IPS-NIHi7 (cell line): ENCODE measurements around the gene VPS26C.

Experiments used
- DNase-seq: peaks from one replicate; pipeline ENCODE4 v3.0.0; 2012; ENCODE audit warnings: mixed read lengths; ENCODE audit errors: extremely low spot score

The VPS26C gene

GRCh38 chr21:37202221-37203110 is 64.7 kb downstream of the VPS26C start:
- no peak for DNase-seq

GRCh38 chr21:37200641-37201480 is 66.3 kb downstream of the VPS26C start:
- DNase-seq: no peak

- no peak for DNase-seq
Observed at GRCh38 chr21:37199057-37199924, 67.8 kb downstream of the VPS26C start.

GRCh38 chr21:37197746-37198145 is 69.4 kb downstream of the VPS26C start:
- no peak for DNase-seq

- no peak for DNase-seq
Observed at GRCh38 chr21:37196847-37197246, 70.3 kb downstream of the VPS26C start.

- DNase-seq: no peak
Observed at GRCh38 chr21:37195610-37196009, 71.5 kb downstream of the VPS26C start.

- no peak for DNase-seq
Observed at GRCh38 chr21:37195059-37195458, 72.1 kb downstream of the VPS26C start.

- DNase-seq: no peak
Observed at GRCh38 chr21:37193676-37194075, 73.5 kb downstream of the VPS26C start.

GRCh38 chr21:37193006-37193405 is 74.1 kb downstream of the VPS26C start:
- peak; percentile 85 for DNase-seq

- DNase-seq: no peak
Observed at GRCh38 chr21:37192019-37192418, 75.1 kb downstream of the VPS26C start.

GRCh38 chr21:37188825-37189224 is 78.3 kb downstream of the VPS26C start:
- no peak for DNase-seq

GRCh38 chr21:37186983-37187382 is 80.2 kb downstream of the VPS26C start:
- DNase-seq: no peak

- no peak for DNase-seq
Observed at GRCh38 chr21:37184784-37185593, 82.1 kb downstream of the VPS26C start.

- DNase-seq: no peak
Observed at GRCh38 chr21:37183749-37184148, 83.4 kb downstream of the VPS26C start.

GRCh38 chr21:37182222-37182621 is 84.9 kb downstream of the VPS26C start:
- no peak for DNase-seq

- no peak for DNase-seq
Observed at GRCh38 chr21:37181059-37181458, 86.1 kb downstream of the VPS26C start.

GRCh38 chr21:37176716-37177115 is 90.4 kb downstream of the VPS26C start:
- no peak for DNase-seq
